Stimulated activated CD4-positive, alpha-beta T cell treated with anti-CD3 and anti-CD28 coated beads, Interleukin-2, amount 100 ng/mL, for 24 hours (primary cell): ENCODE results near the gene RYR1.
"Not testable (repeated sequence)": the region's sequence is repeated elsewhere in the genome, so short reads cannot be mapped to it uniquely, and the experiment has no call there.

Experiments
- DNase-seq, 2 donors: peaks; one replicate each; pipeline ENCODE4 v3.0.0-alpha.2; 2020

Gene RYR1

GRCh38 chr19:38495375-38495774, 61.9 kb downstream of the RYR1 start:
- not testable (repeated sequence) for DNase-seq

DNA sequence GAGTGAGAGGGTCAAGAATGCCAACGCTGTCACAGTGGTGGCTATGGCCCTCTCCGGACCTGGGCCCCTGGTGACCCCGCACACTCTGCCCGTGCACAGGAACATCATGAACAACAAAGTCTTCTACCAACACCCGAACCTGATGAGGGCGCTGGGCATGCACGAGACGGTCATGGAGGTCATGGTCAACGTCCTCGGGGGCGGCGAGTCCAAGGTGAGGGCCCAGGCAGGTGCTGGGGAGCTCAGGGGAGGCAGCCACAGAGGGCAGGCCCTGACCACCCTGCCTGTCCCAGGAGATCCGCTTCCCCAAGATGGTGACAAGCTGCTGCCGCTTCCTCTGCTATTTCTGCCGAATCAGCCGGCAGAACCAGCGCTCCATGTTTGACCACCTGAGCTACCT, 62.6 kb downstream of the RYR1 start:
- no peak for DNase-seq

DNA sequence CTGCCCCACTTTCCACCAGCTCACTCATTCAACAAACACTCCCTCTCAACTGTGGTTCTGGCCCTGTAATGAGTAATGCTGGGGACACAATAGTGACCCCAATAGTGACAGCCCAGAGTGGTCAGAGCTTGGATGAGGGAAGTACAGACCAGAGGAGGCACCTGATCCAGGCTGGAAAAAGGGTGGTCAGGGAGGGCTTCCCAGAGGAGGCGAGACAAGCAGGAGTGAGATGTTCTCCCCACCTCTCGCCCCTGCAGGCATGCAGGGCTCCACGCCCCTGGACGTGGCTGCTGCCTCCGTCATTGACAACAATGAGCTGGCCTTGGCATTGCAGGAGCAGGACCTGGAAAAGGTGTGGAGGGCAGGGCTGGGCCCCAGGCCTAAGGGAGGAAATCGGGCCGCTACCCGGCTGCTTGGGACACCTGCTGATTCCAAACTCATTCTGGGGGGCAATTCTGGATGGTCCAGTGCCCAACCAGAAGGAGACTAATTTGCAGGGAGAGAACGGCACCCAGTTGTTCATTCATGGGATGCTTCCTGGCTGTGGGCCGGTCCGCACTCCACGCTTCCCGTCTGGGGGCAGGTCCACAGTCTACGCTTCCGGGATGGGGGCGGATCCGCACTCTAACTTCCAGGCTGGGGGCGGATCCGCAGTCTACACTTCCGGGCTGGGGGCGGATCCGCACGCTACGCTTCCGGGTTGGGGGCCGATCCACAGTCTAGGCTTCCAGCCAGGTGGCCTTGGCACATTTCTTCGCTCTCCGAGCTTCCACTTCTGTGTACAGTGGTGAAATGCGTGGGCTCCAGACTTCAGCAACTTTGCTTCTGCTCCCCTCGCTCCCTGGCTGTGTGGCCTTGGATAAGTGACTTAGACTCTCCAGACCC, 63.4 kb downstream of the RYR1 start:
- no peak for DNase-seq

- no peak for DNase-seq
Measured at GRCh38 chr19:38497907-38498306, 64.4 kb downstream of the RYR1 start.

DNA sequence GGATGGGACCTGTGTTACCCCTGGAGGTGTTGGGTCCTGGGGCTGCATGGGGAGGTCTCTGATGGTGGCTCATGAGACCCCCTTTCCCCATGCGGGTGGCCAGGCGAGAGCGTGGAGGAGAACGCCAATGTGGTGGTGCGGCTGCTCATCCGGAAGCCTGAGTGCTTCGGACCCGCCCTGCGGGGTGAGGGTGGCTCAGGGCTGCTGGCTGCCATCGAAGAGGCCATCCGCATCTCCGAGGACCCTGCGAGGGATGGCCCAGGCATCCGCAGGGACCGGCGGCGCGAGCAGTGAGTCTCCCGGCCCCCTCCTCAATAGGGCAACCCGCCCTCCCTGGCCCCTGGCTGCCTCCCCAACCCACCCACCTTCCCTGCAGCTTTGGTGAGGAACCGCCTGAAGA, 66.0 kb downstream of the RYR1 start:
- DNase-seq: no peak

DNA sequence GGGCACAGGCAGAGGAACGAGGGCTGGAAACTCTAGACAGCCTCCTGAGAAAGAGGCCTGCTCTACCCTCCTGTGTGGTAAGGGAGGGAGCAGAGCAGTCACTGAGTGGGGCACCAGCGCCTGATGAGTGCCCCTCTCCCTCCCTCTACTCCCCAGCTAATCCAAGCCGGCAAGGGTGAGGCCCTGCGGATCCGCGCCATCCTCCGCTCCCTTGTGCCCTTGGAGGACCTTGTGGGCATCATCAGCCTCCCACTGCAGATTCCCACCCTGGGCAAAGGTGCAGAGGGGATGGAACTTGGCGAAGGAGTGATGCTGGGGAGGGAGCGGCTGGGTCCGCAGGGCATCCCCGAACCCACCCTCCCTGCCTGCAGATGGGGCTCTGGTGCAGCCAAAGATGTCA, 67.0 kb downstream of the RYR1 start:
- no peak for DNase-seq

DNA sequence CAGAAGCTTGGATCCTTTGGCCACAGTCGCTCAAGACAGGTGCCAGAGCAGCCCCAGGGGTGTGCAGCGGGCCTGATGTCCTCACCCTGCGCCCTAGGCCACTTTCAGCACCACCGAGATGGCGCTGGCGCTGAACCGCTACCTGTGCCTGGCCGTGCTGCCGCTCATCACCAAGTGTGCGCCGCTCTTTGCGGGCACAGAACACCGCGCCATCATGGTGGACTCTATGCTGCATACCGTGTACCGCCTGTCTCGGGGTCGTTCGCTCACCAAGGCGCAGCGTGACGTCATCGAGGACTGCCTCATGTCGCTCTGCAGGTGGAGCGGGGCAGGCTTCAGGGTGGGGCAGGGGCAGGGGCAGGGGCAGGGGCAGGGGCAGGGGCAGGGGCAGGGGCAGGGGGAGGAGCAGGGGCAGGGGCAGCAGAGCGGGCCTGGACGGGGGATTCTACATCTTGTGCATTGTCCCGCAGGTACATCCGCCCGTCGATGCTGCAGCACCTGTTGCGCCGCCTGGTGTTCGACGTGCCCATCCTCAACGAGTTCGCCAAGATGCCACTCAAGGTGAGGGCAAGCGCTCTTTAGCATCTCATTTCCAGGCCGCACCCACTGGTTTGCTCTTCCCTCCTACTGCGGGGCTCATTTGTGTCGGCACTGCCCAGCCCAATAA, 69.1 kb downstream of the RYR1 start:
- DNase-seq: no peak

- DNase-seq: no peak
Measured at GRCh38 chr19:38503077-38503410, 69.6 kb downstream of the RYR1 start.

- no peak for DNase-seq
Measured at GRCh38 chr19:38505958-38506357, 72.5 kb downstream of the RYR1 start.

DNA sequence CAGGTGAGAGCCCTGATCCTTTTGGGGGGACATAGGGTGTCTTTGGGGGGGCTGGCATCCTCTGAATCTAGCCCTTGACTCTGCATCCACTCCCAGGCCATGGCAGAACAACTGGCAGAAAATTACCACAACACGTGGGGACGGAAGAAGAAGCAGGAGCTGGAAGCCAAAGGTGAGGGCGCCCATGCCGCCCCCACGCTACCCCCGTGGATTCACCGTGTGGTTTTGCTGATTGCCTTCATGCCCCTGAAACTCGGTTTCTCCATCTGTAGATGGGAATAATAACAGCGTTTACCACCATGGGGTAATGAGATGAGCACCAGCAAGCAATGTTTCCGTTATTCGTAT, 72.9 kb downstream of the RYR1 start:
- DNase-seq: no peak

- DNase-seq: peak; percentile 87 to 95
Measured at GRCh38 chr19:38506723-38507550, 73.4 kb downstream of the RYR1 start.

DNA sequence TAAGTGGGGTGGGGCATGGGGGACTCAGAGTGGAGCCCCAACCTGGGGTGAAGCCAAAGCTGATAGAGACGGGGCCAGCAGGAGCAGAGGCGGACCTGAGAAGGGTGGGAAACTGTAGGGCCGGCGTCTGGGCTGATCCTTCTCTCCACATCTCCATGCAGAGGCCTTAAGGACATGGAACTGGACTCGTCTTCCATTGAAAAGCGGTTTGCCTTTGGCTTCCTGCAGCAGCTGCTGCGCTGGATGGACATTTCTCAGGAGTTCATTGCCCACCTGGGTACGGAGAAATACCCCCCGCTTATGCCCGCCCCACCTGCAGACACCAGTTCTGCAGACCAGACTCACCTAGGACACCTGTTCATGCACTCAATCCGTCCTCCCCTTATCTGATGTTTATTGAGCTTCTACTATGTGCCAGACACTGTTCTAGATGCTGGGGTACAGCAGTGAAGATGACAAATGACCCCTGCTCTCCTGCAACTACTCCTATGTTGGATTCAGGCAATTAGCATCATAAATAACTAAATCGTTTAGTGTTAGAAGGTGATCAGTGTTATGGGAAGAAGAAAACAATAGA, 74.1 kb downstream of the RYR1 start:
- no peak for DNase-seq

GRCh38 chr19:38508507-38508906, 75.0 kb downstream of the RYR1 start:
- DNase-seq: no peak

- no peak for DNase-seq
Measured at GRCh38 chr19:38509027-38509426, 75.5 kb downstream of the RYR1 start.

DNA sequence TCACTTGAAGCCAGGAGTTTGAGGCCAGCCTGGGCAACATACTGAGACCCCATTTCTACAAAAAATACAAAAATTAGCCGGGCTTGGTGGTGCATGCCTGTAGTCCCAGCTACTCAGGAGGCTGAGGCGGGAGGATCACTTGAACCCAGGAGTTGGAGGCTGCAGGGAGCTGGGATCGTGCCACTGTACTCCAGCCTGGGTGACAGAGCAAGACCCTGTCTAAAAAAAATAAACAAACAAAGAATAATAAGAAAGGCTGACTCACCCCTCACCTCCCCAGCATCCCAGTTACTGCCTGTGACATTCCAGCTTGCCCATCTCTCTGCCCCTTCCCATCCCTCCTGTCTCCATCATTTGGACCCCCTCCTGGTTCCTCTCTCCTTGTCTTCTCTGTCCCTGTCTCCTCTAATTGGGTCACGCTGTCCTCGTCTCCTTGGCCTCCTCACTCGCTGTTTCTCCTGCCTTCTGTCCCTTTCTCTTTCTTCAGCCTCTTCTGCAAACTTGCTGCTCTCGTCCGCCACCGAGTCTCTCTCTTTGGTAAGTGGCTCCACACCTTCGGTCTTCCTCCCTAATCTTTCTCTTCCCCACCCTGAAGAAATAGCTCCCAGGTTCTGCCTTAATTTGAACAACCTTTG, 77.7 kb downstream of the RYR1 start:
- DNase-seq: no peak

DNA sequence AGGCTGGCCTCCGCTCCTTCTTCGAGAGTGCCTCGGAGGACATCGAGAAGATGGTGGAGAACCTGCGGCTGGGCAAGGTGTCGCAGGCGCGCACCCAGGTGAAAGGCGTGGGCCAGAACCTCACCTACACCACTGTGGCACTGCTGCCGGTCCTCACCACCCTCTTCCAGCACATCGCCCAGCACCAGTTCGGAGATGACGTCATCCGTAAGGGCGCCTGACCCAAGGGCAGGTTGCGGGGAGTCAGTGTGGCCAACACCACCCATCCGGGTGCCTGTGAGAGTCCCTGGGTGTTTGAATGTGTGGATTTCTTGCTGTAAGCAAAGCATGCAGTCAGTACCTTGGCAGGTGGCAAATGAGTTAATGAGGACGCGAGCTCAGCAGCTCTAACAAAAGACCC, 78.8 kb downstream of the RYR1 start:
- no peak for DNase-seq

DNA sequence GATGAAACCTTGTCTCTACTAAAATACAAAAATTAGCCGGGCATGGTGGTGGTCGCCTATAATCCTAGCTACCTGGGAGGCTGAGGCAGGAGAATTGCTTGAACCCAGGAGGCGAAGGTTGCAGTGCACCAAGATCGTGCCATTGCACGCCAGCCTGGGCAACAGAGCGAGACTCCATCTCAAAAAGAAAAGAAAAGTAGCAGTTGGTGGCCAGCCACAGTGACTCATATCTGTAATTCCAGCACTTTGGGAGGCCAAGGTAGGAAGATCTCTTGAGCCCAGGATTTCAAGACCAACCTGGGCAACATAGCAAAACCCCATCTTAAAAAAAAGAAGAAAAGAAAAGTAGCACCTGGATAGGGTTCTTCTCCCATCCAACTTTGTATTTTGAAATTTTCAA, 79.7 kb downstream of the RYR1 start:
- not testable (repeated sequence) for DNase-seq

GRCh38 chr19:38513762-38514167, 80.3 kb downstream of the RYR1 start:
- no peak for DNase-seq

- DNase-seq: peak; percentile 80 to 83
Measured at GRCh38 chr19:38514812-38515633, 81.5 kb downstream of the RYR1 start.

DNA sequence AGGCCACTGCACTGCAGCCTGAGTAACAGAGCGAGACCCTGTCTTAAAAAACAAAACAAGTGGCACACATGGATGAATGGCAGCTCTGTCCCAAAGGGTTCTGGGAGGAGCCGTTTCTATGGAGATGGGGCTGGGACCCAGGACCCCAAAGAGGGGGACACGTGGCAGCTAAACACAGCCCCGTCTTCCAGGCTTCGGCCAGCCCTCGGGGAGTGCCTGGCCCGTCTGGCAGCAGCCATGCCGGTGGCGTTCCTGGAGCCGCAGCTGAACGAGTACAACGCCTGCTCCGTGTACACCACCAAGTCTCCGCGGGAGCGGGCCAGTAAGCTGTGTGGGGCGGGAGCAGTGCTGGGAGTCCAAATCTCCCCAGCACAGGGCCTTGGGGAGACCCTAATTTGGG, 82.4 kb downstream of the RYR1 start:
- DNase-seq: no peak

DNA sequence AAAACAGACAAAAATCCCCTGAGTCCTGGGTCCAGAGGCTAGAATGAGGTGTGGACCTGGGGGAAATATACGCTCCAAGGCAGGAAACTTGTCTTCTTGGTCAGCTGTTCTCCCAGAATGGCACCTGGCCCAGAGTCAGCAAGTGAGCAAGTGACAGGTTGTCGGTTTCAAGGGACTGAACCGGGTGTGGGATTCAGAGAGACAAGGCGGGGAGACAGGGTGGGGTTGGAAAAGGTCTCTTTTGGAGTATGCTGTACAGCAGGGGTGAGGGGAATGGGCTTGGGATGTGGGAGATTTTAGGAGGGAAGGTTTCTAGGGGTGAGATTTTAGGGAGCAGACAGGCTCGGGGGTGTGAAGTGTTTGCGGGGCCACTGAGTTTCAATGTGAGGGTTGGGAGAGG, 83.3 kb downstream of the RYR1 start:
- no peak for DNase-seq

- no peak for DNase-seq
Measured at GRCh38 chr19:38517321-38517720, 83.8 kb downstream of the RYR1 start.
